H9 (cell line): ENCODE results near the gene HSPB2. TPM values are rescaled to one million over a fixed set of nuclear protein-coding genes. Genes with fewer than 3 reads are reported as not detected.

Source experiments
- DNase-seq: peaks from one replicate; pipeline ENCODE4 v3.0.0-alpha.2; 2017
- H2AFZ ChIP-seq: one replicate; pipeline ENCODE4 v1.6.1; 2013; ENCODE audit warnings: mild to moderate bottlenecking, low read length, control low read depth, moderate library complexity
- H2AK5ac ChIP-seq: 2 replicates; pipeline ENCODE4 v1.6.1; 2013; ENCODE audit warnings: low read length, control low read depth, mixed read lengths; ENCODE audit not compliant: insufficient read length
- H2BK120ac ChIP-seq: one replicate; pipeline ENCODE4 v1.6.1; 2013; ENCODE audit warnings: low read depth, mild to moderate bottlenecking, low read length, control low read depth, inconsistent platforms; ENCODE audit not compliant: poor library complexity, severe bottlenecking
- H2BK12ac ChIP-seq: 2 replicates; pipeline ENCODE4 v1.6.1; 2013; ENCODE audit warnings: low read length, control low read depth, mixed read lengths, low read depth; ENCODE audit not compliant: insufficient read length
- H2BK15ac ChIP-seq: 2 replicates; pipeline ENCODE4 v1.6.1; 2013; ENCODE audit warnings: low read depth, low read length, control low read depth
- H2BK20ac ChIP-seq: one replicate; pipeline ENCODE4 v1.6.1; 2013; ENCODE audit warnings: low read depth, mild to moderate bottlenecking, low read length, control low read depth, inconsistent platforms; ENCODE audit not compliant: poor library complexity, severe bottlenecking
- H2BK5ac ChIP-seq: 2 replicates; pipeline ENCODE4 v1.6.1; 2013; ENCODE audit warnings: low read length, control low read depth, mixed read lengths; ENCODE audit not compliant: insufficient read length
- H3K14ac ChIP-seq: 2 replicates; pipeline ENCODE4 v1.6.1; 2013; ENCODE audit warnings: low read length, control low read depth; ENCODE audit not compliant: insufficient read depth
- H3K18ac ChIP-seq: 2 replicates; pipeline ENCODE4 v1.6.1; 2013; ENCODE audit warnings: low read depth, mild to moderate bottlenecking, mixed read lengths, low read length, control low read depth; ENCODE audit not compliant: insufficient read length
- H3K23ac ChIP-seq: 2 replicates; pipeline ENCODE4 v1.6.1; 2013; ENCODE audit warnings: low read length, control low read depth, mixed read lengths, low read depth; ENCODE audit not compliant: insufficient read length
- H3K23me2 ChIP-seq: 2 replicates; pipeline ENCODE4 v1.6.1; 2013; ENCODE audit warnings: low read depth, mild to moderate bottlenecking, mixed read lengths, low read length, control low read depth; ENCODE audit not compliant: insufficient read length, poor library complexity, severe bottlenecking
- H3K27ac ChIP-seq: 2 replicates; pipeline ENCODE4 v1.5.1; 2013; ENCODE audit warnings: low read length, control low read depth, mixed read lengths, low read depth; ENCODE audit not compliant: insufficient read length
- H3K27me3 ChIP-seq: 2 replicates; pipeline ENCODE4 v1.6.1; 2013; ENCODE audit warnings: low read length, control low read depth, inconsistent platforms; ENCODE audit not compliant: insufficient read depth
- H3K4ac ChIP-seq: 2 replicates; pipeline ENCODE4 v1.6.1; 2013; ENCODE audit warnings: low read depth, mild to moderate bottlenecking, control low read depth, inconsistent platforms, low read length, moderate library complexity
- H3K4me1 ChIP-seq: 2 replicates; pipeline ENCODE4 v1.6.1; 2013; ENCODE audit warnings: low read length, control low read depth, inconsistent platforms; ENCODE audit not compliant: insufficient read depth
- H3K4me2 ChIP-seq: 2 replicates; pipeline ENCODE4 v1.6.1; 2013; ENCODE audit warnings: low read length, control low read depth, mixed read lengths; ENCODE audit not compliant: insufficient read length, insufficient read depth
- H3K56ac ChIP-seq: 2 replicates; pipeline ENCODE4 v1.6.1; 2013; ENCODE audit warnings: low read depth, mild to moderate bottlenecking, mixed read lengths, low read length, control low read depth; ENCODE audit not compliant: insufficient read length
- H3K79me1 ChIP-seq: 2 replicates; pipeline ENCODE4 v1.6.1; 2013; ENCODE audit warnings: low read depth, mild to moderate bottlenecking, moderate library complexity, low read length, control low read depth, inconsistent platforms; ENCODE audit not compliant: insufficient read depth, poor library complexity, severe bottlenecking
- H3K79me2 ChIP-seq: 2 replicates; pipeline ENCODE4 v1.6.1; 2013; ENCODE audit warnings: low read length, control low read depth, inconsistent platforms; ENCODE audit not compliant: insufficient read depth
- H3K9ac ChIP-seq: 2 replicates; pipeline ENCODE4 v1.6.1; 2013; ENCODE audit warnings: low read length, control low read depth, mixed read lengths; ENCODE audit not compliant: insufficient read length; ENCODE audit errors: extremely low read depth
- H3K9me3 ChIP-seq: one replicate; pipeline ENCODE4 v1.6.1; 2013; ENCODE audit warnings: low read depth, low read length, inconsistent platforms; ENCODE audit not compliant: control insufficient read depth
- H3T11ph ChIP-seq: one replicate; pipeline ENCODE4 v1.6.1; 2013; ENCODE audit warnings: mild to moderate bottlenecking, low read length, control low read depth, inconsistent platforms
- H4K20me1 ChIP-seq: one replicate; pipeline ENCODE4 v1.6.1; 2013; ENCODE audit not compliant: control insufficient read depth, insufficient read length, insufficient read depth
- H4K5ac ChIP-seq: 2 replicates; pipeline ENCODE4 v1.6.1; 2013; ENCODE audit warnings: low read depth, mild to moderate bottlenecking, mixed read lengths, low read length, control low read depth; ENCODE audit not compliant: insufficient read length
- H4K8ac ChIP-seq: replicated peaks from 2 replicates; pipeline ENCODE4 v1.6.1; 2013; ENCODE audit warnings: low read length, control low read depth, mixed read lengths, low read depth; ENCODE audit not compliant: insufficient read length
- H4K91ac ChIP-seq: 2 replicates; pipeline ENCODE4 v1.6.1; 2013; ENCODE audit warnings: low read depth, mild to moderate bottlenecking, moderate library complexity, mixed read lengths, low read length, control low read depth; ENCODE audit not compliant: insufficient read length
- H3K27ac Mint-ChIP-seq, 3 experiments: 2 replicates in 2 of 3; 3 replicates in 1 of 3; pipeline ENCODE4 v1.8.0; 2020 to 2021; ENCODE audit warnings: mixed read lengths in 3 of 3, mild to moderate bottlenecking in 1 of 3, moderate library complexity in 1 of 3
- H3K27me3 Mint-ChIP-seq: 2 replicates; pipeline ENCODE4 v1.8.0; 2021; ENCODE audit warnings: low read depth, mild to moderate bottlenecking, moderate library complexity, mixed read lengths
- H3K36me3 Mint-ChIP-seq, 3 experiments: 2 replicates in 2 of 3; 3 replicates in 1 of 3; pipeline ENCODE4 v1.8.0; 2020 to 2021; ENCODE audit warnings: low read depth in 3 of 3, mixed read lengths in 3 of 3; ENCODE audit not compliant: insufficient read depth in 1 of 3
- H3K4me1 Mint-ChIP-seq, 2 experiments: 2 replicates each; pipeline ENCODE4 v1.8.0; 2020; ENCODE audit warnings: mixed read lengths in 2 of 2
- H3K4me3 Mint-ChIP-seq, 2 experiments: 2 replicates in 1 of 2; 3 replicates in 1 of 2; pipeline ENCODE4 v1.8.0; 2020 to 2021; ENCODE audit warnings: mild to moderate bottlenecking in 2 of 2, mixed read lengths in 2 of 2, moderate library complexity in 1 of 2
- H3K9me3 Mint-ChIP-seq, 2 experiments: 2 replicates in 1 of 2; 3 replicates in 1 of 2; pipeline ENCODE4 v1.8.0; 2020; ENCODE audit warnings: mild to moderate bottlenecking in 2 of 2, mixed read lengths in 2 of 2, moderate library complexity in 1 of 2
- CTCF ChIP-seq: fragments of 200-600 bp; sonication (generic); conservative IDR thresholded peaks from 3 replicates; pipeline ENCODE4 v1.8.0; 2021; ENCODE audit warnings: antibody characterized with exemption, mild to moderate bottlenecking
- WGBS: extraction: QIAGEN DNeasy Blood & Tissue Kit; methylation state at CpG from one replicate; pipeline ENCODE4 v1.1.7; 2013; ENCODE audit warnings: missing lambda C conversion rate, low lambda C conversion rate, mixed read lengths; ENCODE audit not compliant: insufficient read length; ENCODE audit errors: extremely low coverage; 5-methylcytosine and 5-hydroxymethylcytosine counted together
- total RNA-seq: library from RNA; stranded (reverse); gene quantifications from 2 replicates; pipeline ENCODE4 v1.2.1, GENCODE V29; 2021

Gene HSPB2
- total RNA-seq, 1 experiment from 2014 or later, result 0.22 TPM

DNA sequence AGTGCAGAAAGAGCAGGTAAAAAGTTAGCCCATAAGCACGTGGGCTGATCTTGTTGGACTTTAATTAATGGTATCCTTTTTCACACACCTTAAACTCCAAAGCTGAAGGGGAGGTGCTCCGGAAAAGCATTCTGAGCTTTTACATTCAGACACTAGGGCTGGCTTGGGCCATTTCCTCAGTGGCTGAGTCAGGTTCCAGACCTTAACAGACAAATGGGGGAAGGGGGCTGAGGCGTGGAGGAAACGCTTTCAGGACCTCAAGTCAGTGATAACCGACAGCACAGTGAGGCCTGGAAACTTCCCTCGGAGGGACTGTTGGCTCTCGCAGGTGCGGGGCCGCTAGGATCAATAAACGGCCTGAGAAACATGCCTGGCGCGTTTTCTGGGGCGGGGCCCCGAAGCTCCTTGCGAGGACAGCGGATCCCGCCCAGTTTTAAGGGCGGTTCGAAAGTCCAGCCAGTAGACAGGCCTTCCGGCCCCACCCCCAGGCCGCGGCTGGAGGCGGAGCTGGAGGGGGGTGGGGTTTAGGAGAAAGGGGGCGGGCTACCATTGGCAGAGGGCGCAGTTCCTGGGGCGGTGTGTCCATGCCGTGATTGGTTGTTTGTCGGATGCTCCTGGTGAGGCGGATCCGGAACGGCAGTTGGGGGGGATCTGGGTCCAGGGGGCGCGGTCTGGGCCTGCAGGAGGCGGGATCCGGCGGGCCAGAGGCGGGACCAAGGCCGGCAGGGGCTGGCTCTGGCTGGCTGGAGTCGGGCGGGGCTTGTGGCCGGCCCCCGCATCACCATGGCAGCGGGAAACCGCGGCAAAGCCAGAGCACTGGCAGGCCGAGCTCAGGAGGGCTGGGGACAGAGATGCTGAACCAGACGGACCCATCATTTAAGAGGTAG, 14.2 kb downstream of the HSPB2 start:
- no peaks in the 10 kb centered on the region for H3K36me3 Mint-ChIP-seq
- Histone ChIP-seq H3T11ph (no peak overlapping the region), H3K4me2 (peak overlapping the region; percentile 83), H3K23me2 (peaks cover 5% of the 10 kb centered on the region), H2BK120ac (no peak overlapping the region), H4K91ac (no peak overlapping the region), H3K14ac (peak overlapping the region; percentile 41; the same call in 1 of the 2 replicates), H3K4ac (no peak overlapping the region), H3K4me1 (peaks cover 3% of the 10 kb centered on the region; the same call in 1 of the 2 replicates), H2AFZ (peak overlapping the region; percentile 99), H3K79me2 (no peaks in the 10 kb centered on the region), H3K79me1 (no peaks in the 10 kb centered on the region), H4K5ac (no peak overlapping the region), H4K8ac (no peak overlapping the region), H4K20me1 (no peaks in the 10 kb centered on the region), H2BK15ac (no peak overlapping the region; the same call in 1 of the 2 replicates), H2AK5ac (no peak overlapping the region), H2BK5ac (no peak overlapping the region), H2BK20ac (no peak overlapping the region), H3K27ac (peak overlapping the region; percentile 14), H3K18ac (peak overlapping the region; percentile 93), H3K9me3 (no peaks in the 10 kb centered on the region), H3K27me3 (no peaks in the 10 kb centered on the region), H3K9ac (peak overlapping the region; percentile 60), H2BK12ac (no peak overlapping the region), H3K56ac (no peak overlapping the region), H3K23ac (no peak overlapping the region)
- DNase-seq, result peak; percentile 98
- no peaks in the 10 kb centered on the region for H3K27me3 Mint-ChIP-seq
- WGBS, result no CpG with 5 or more reads among the region's 47 CpGs
- peak overlapping the region; percentile 85 to 95 (median 93); a peak in 6 of 7 replicates for H3K27ac Mint-ChIP-seq
- peak overlapping the region; percentile 67 to 80 for H3K4me3 Mint-ChIP-seq
- no peaks in the 10 kb centered on the region for H3K9me3 Mint-ChIP-seq
- no peak for TF ChIP-seq CTCF
- peaks cover 31 to 33% of the 10 kb centered on the region in 2 experiments for H3K4me1 Mint-ChIP-seq
